ENCODE measurements around the gene CAPN13. TPM values are rescaled to one million over a fixed set of nuclear protein-coding genes. Genes with fewer than 3 reads are reported as not detected.

CAPN13 gene
- total and polyA plus RNA-seq, 7 experiments from 2014 or later: not detected

- H3K4me1 ChIP-seq (ENCODE audit: control insufficient read depth in 2 of 2, insufficient read depth in 2 of 2, low read length in 2 of 2): no peaks in the 10 kb centered on the region
- intact Hi-C loops (cut with micrococcal nuclease): no loop called here
- POLR2A ChIA-PET: no interaction called here
- H3K9me3 ChIP-seq (ENCODE audit: control insufficient read depth in 2 of 3, low read length in 3 of 3): no peaks in the 10 kb centered on the region
- Mint-ChIP-seq H3K36me3 (no peaks in the 10 kb centered on the region), H3K9me3 (no peaks in the 10 kb centered on the region), H3K4me3 (no peak overlapping the region), H3K4me1 (no peaks in the 10 kb centered on the region), H3K27ac (no peak overlapping the region), H3K27me3 (peaks cover 0 to 12% (median under 1%) of the 10 kb centered on the region in 5 donors)
- H3K27ac ChIP-seq (ENCODE audit: low read depth, low read length): no peak overlapping the region
- H3K4me3 ChIP-seq (ENCODE audit: low read length): no peak overlapping the region
- H3K36me3 ChIP-seq (ENCODE audit: control insufficient read depth in 2 of 3, insufficient read depth in 3 of 3, low read length in 3 of 3): no peaks in the 10 kb centered on the region
- no peak for DNase-seq
- no peak for ATAC-seq
- peaks cover 0 to 2% of the 10 kb centered on the region in 2 donors for H3K27me3 ChIP-seq (ENCODE audit: control insufficient read depth in 2 of 2, insufficient read depth in 2 of 2, low read length in 2 of 2)
- CTCF ChIA-PET: interaction anchor here (1.0 kb wide), 1 partner anchor 21 kb away, joined by 3 read pairs; no protein-coding TSS in a partner anchor
Observed at GRCh38 chr2:30732876-30733275, 74.4 kb downstream of the CAPN13 start.

- H3K4me3 Mint-ChIP-seq: no peak overlapping the region
- H3K4me1 Mint-ChIP-seq: no peaks in the 10 kb centered on the region
- peaks cover 0 to 11% (median 3%) of the 10 kb centered on the region in 5 donors for H3K27me3 Mint-ChIP-seq
- Histone ChIP-seq H3K27me3 (ENCODE audit: control insufficient read depth in 2 of 2, insufficient read depth in 2 of 2, low read length in 2 of 2) (peaks cover 0 to 2% of the 10 kb centered on the region in 2 donors), H3K4me1 (ENCODE audit: control insufficient read depth in 2 of 2, insufficient read depth in 2 of 2, low read length in 2 of 2) (no peaks in the 10 kb centered on the region), H3K9me3 (ENCODE audit: control insufficient read depth in 2 of 3, low read length in 3 of 3) (no peaks in the 10 kb centered on the region), H3K27ac (ENCODE audit: low read depth, low read length) (no peak overlapping the region), H3K4me3 (ENCODE audit: low read length) (no peak overlapping the region), H3K36me3 (ENCODE audit: control insufficient read depth in 2 of 3, insufficient read depth in 3 of 3, low read length in 3 of 3) (no peaks in the 10 kb centered on the region)
- ChIA-PET POLR2A (no interaction called here), CTCF (interaction anchor here (1.0 kb wide), 1 partner anchor 20 kb away, joined by 3 read pairs; no protein-coding TSS in a partner anchor)
- no peak overlapping the region for H3K27ac Mint-ChIP-seq
- DNase-seq (no peak), ATAC-seq (no peak)
- H3K9me3 Mint-ChIP-seq: no peaks in the 10 kb centered on the region
- intact Hi-C loops (cut with micrococcal nuclease): no loop called here
- no peaks in the 10 kb centered on the region for H3K36me3 Mint-ChIP-seq
Observed at GRCh38 chr2:30732376-30732775, 74.9 kb downstream of the CAPN13 start.

GRCh38 chr2:30731706-30732105, 75.5 kb downstream of the CAPN13 start:
- CTCF ChIA-PET: no interaction called here
- intact Hi-C loops (cut with micrococcal nuclease): no loop called here

DNA sequence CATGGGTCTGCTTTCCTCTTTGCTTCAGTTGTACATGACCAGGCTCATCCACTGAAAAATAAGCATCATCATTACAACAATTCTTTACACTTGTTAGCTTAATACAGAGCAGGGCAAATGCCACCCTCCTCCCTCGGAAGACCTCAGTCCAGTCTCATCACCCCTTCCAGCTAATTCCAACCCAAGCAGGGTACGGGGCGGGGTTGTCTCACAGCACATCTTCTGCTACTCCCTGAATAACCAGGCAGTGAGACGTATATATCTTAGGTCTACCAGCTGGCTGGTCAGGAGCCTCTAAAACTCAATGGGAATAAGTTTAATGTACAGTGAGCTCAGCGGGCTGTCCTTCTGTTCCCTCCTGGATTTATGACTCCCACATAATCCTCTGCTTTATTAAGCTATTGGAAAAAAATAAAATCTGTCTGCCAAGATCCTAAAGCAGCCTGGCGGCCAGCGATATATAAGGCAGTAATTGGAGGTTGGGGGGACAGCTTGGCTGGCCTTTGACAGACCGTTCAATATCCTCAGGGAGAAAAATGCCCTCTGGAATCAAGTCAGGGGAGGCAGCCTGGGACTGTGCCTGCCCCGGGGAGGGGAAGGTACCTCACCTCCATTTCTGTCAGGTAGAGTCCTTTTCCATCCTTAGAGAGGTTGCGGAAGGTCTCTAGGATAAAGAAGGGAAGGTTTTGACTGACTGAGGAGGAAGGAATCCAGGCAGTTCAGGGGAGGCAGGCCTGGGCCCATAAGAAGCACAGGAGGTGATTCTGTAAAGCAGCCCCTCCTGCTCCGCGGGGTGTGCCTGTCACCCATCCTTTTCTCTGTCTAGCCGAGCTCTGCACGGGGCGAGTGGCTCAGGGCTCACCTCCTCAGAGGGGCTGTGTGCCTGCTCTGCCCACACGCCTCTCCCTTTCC, 76.3 kb downstream of the CAPN13 start:
- intact Hi-C loops (cut with micrococcal nuclease): no loop called here
- no peak overlapping the region for H3K27ac Mint-ChIP-seq
- no peak overlapping the region for H3K4me3 Mint-ChIP-seq
- ATAC-seq (no peak), DNase-seq (no peak)
- H3K27me3 ChIP-seq (ENCODE audit: control insufficient read depth in 2 of 2, insufficient read depth in 2 of 2, low read length in 2 of 2): peaks cover 0 to 2% of the 10 kb centered on the region in 2 donors
- H3K27ac ChIP-seq (ENCODE audit: low read depth, low read length): no peak overlapping the region
- no peaks in the 10 kb centered on the region for H3K4me1 ChIP-seq (ENCODE audit: control insufficient read depth in 2 of 2, insufficient read depth in 2 of 2, low read length in 2 of 2)
- no peaks in the 10 kb centered on the region for H3K9me3 Mint-ChIP-seq
- ChIA-PET POLR2A (no interaction called here), CTCF (no interaction called here)
- H3K27me3 Mint-ChIP-seq: peaks cover 0 to 11% (median 5%) of the 10 kb centered on the region in 5 donors
- H3K36me3 ChIP-seq (ENCODE audit: control insufficient read depth in 2 of 3, insufficient read depth in 3 of 3, low read length in 3 of 3): no peaks in the 10 kb centered on the region
- no peaks in the 10 kb centered on the region for H3K4me1 Mint-ChIP-seq
- H3K36me3 Mint-ChIP-seq: no peaks in the 10 kb centered on the region
- H3K9me3 ChIP-seq (ENCODE audit: control insufficient read depth in 2 of 3, low read length in 3 of 3): no peaks in the 10 kb centered on the region
- H3K4me3 ChIP-seq (ENCODE audit: low read length): no peak overlapping the region

More at GRCh38 chr2:30731706-30732105, 75.5 kb downstream of the CAPN13 start:
- DNase-seq (no peak), ATAC-seq (no peak)
- Histone ChIP-seq H3K27me3 (ENCODE audit: control insufficient read depth in 2 of 2, insufficient read depth in 2 of 2, low read length in 2 of 2) (peaks cover 0 to 2% of the 10 kb centered on the region in 2 donors), H3K4me3 (ENCODE audit: low read length) (no peak overlapping the region), H3K9me3 (ENCODE audit: control insufficient read depth in 2 of 3, low read length in 3 of 3) (no peaks in the 10 kb centered on the region), H3K4me1 (ENCODE audit: control insufficient read depth in 2 of 2, insufficient read depth in 2 of 2, low read length in 2 of 2) (no peaks in the 10 kb centered on the region), H3K36me3 (ENCODE audit: control insufficient read depth in 2 of 3, insufficient read depth in 3 of 3, low read length in 3 of 3) (no peaks in the 10 kb centered on the region), H3K27ac (ENCODE audit: low read depth, low read length) (no peak overlapping the region)
- Mint-ChIP-seq H3K36me3 (no peaks in the 10 kb centered on the region), H3K27ac (no peak overlapping the region), H3K4me1 (no peaks in the 10 kb centered on the region), H3K4me3 (no peak overlapping the region), H3K27me3 (peaks cover 0 to 11% (median 5%) of the 10 kb centered on the region in 5 donors), H3K9me3 (no peaks in the 10 kb centered on the region)
- POLR2A ChIA-PET: no interaction called here

DNA sequence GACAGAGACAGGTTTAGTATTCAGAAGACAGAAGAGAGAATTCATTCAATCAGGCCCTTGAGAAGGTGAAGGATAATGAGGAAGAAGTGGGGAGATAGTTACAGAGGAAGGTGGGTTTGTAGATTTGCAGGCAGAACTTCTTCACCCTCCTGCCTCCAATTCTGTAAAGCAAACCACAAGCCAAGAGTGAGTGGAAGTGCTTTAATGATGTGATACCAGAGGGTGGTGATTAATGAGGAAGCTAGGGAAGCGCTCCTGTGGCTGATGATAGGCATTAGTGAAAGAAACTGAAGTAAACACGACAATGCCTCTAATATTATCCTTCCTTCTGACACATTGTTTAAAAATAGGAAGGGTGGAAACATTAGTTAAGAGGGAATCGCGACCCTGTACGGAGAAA, 78.2 kb downstream of the CAPN13 start:
- Mint-ChIP-seq H3K36me3 (no peaks in the 10 kb centered on the region), H3K4me1 (no peaks in the 10 kb centered on the region), H3K27ac (no peak overlapping the region), H3K27me3 (peaks cover 9 to 24% (median 16%) of the 10 kb centered on the region in 5 donors), H3K9me3 (no peaks in the 10 kb centered on the region), H3K4me3 (no peak overlapping the region)
- H3K4me1 ChIP-seq (ENCODE audit: control insufficient read depth in 2 of 2, insufficient read depth in 2 of 2, low read length in 2 of 2): no peaks in the 10 kb centered on the region
- H3K27me3 ChIP-seq (ENCODE audit: control insufficient read depth in 2 of 2, insufficient read depth in 2 of 2, low read length in 2 of 2): peaks cover 0 to 2% of the 10 kb centered on the region in 2 donors
- no peaks in the 10 kb centered on the region for H3K36me3 ChIP-seq (ENCODE audit: control insufficient read depth in 2 of 3, insufficient read depth in 3 of 3, low read length in 3 of 3)
- CTCF ChIA-PET: no interaction called here
- POLR2A ChIA-PET: no interaction called here
- intact Hi-C loops (cut with micrococcal nuclease): no loop called here
- ATAC-seq (peak; percentile 31), DNase-seq (no peak)
- H3K27ac ChIP-seq (ENCODE audit: low read depth, low read length): no peak overlapping the region
- H3K9me3 ChIP-seq (ENCODE audit: control insufficient read depth in 2 of 3, low read length in 3 of 3): no peaks in the 10 kb centered on the region
- no peak overlapping the region for H3K4me3 ChIP-seq (ENCODE audit: low read length)

DNA sequence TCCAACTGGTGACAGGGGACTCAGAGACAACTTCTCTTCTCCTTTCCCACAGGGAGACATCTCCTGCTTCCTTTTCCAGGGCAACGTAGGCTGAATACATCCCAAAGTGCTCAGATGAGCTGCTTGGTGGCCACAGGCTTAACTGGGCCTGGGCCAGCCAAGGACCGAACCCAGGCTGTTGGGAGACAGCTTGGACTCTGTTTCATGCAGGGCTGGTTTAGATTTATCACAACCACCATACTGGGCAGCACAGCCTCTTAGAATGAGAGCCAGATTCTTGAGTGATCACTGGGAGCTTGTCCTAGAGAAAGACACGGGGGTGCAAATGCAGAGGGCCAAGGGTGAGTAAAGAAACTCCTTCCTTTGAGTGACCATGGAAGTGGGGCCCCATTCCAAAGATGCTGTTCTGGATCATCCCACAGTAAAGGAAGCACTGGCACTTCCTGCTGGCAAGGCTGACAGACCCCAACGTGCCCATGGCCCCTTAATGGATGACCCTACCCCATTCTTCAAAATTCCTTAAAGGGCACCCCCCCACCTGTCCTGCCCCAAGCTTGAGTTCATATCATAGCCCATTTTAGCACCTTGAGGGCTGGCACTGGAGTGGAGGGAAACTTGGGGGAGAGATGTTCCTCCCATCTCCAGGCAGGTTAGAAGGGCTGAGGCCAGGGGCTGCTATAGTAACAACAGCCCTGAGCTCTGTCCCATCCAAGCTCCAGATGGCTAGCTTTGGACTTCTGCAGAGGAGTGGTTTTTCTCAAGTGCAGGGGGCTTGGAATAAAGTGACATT, 84.1 kb downstream of the CAPN13 start:
- H3K36me3 Mint-ChIP-seq: peaks cover 0 to 1% (median 0%) of the 10 kb centered on the region in 5 donors
- no peak for DNase-seq
- Histone ChIP-seq H3K4me3 (ENCODE audit: low read length) (no peak overlapping the region), H3K27ac (ENCODE audit: low read depth, low read length) (no peak overlapping the region), H3K36me3 (ENCODE audit: control insufficient read depth in 2 of 3, insufficient read depth in 3 of 3, low read length in 3 of 3) (no peaks in the 10 kb centered on the region), H3K27me3 (ENCODE audit: control insufficient read depth in 2 of 2, insufficient read depth in 2 of 2, low read length in 2 of 2) (no peaks in the 10 kb centered on the region), H3K4me1 (ENCODE audit: control insufficient read depth in 2 of 2, insufficient read depth in 2 of 2, low read length in 2 of 2) (no peaks in the 10 kb centered on the region), H3K9me3 (ENCODE audit: control insufficient read depth in 2 of 3, low read length in 3 of 3) (no peaks in the 10 kb centered on the region)
- no peak overlapping the region for H3K4me3 Mint-ChIP-seq
- no peaks in the 10 kb centered on the region for H3K4me1 Mint-ChIP-seq
- intact Hi-C loops (cut with micrococcal nuclease): no loop called here
- CTCF ChIA-PET: interaction anchor here (0.7 to 1.1 kb wide), 2 partner anchors 187 to 611 kb away, joined by 3 to 4 read pairs; no protein-coding TSS in a partner anchor
- H3K27ac Mint-ChIP-seq: no peak overlapping the region
- no peak for ATAC-seq
- H3K9me3 Mint-ChIP-seq: no peaks in the 10 kb centered on the region
- peaks cover 17 to 32% (median 22%) of the 10 kb centered on the region in 5 donors for H3K27me3 Mint-ChIP-seq
- POLR2A ChIA-PET: no interaction called here

Data from naive thymus-derived CD4-positive, alpha-beta T cell (primary cell).